Measurements from ENCODE around the gene TDRD5.
"Not testable (repeated sequence)": the region's sequence is repeated elsewhere in the genome, so short reads cannot be mapped to it uniquely, and the experiment has no call there.

TDRD5 gene

GRCh38 chr1:179612361-179612760 is 20.7 kb downstream of the TDRD5 start:
- no peak for DNase-seq

- no peak for DNase-seq
Observed at GRCh38 chr1:179630719-179631118, 39.1 kb downstream of the TDRD5 start.

- DNase-seq: no peak
Observed at GRCh38 chr1:179632868-179633267, 41.2 kb downstream of the TDRD5 start.

GRCh38 chr1:179637211-179637860 is 45.7 kb downstream of the TDRD5 start:
- DNase-seq: no peak

- no peak for DNase-seq
Observed at GRCh38 chr1:179661018-179661417, 69.4 kb downstream of the TDRD5 start.

GRCh38 chr1:179663810-179664209 is 72.2 kb downstream of the TDRD5 start:
- DNase-seq: no peak

GRCh38 chr1:179677882-179678281 is 86.2 kb downstream of the TDRD5 start:
- DNase-seq: no peak

- not testable (repeated sequence) for DNase-seq
Observed at GRCh38 chr1:179694530-179694929, 102.9 kb downstream of the TDRD5 start.

- DNase-seq: no peak
Observed at GRCh38 chr1:179702946-179703539, 111.4 kb downstream of the TDRD5 start.

GRCh38 chr1:179706339-179706941 is 114.8 kb downstream of the TDRD5 start:
- DNase-seq: peak; percentile 18

GRCh38 chr1:179707406-179707805 is 115.8 kb downstream of the TDRD5 start:
- DNase-seq: no peak

- DNase-seq: no peak
Observed at GRCh38 chr1:179708434-179709195, 117.0 kb downstream of the TDRD5 start.

- DNase-seq: peak; percentile 46
Observed at GRCh38 chr1:179709841-179710329, 118.3 kb downstream of the TDRD5 start.

GRCh38 chr1:179714159-179714558 is 122.5 kb downstream of the TDRD5 start:
- DNase-seq: no peak

GRCh38 chr1:179714623-179715022 is 123.0 kb downstream of the TDRD5 start:
- no peak for DNase-seq

GRCh38 chr1:179719272-179719671 is 127.6 kb downstream of the TDRD5 start:
- DNase-seq: no peak

- no peak for DNase-seq
Observed at GRCh38 chr1:179728271-179728670, 136.6 kb downstream of the TDRD5 start.

- no peak for DNase-seq
Observed at GRCh38 chr1:179729881-179730280, 138.2 kb downstream of the TDRD5 start.

- DNase-seq: no peak
Observed at GRCh38 chr1:179731643-179732042, 140.0 kb downstream of the TDRD5 start.
